Activated CD8-positive, alpha-beta memory T cell treated with anti-CD3 and anti-CD28 coated beads for 1 hour (primary cell): ENCODE data around the gene TMEM190.
"Not testable (repeated sequence)": the region's sequence is repeated elsewhere in the genome, so short reads cannot be mapped to it uniquely, and the experiment has no call there.

Source experiments
- DNase-seq, 2 donors: peaks; one replicate each; pipeline ENCODE4 v3.0.0-alpha.2; 2020; ENCODE audit warnings: low read depth in 1 of 2; ENCODE audit errors: extremely low read depth in 1 of 2

TMEM190 gene

GRCh38 chr19:55418185-55418584, 41.6 kb downstream of the TMEM190 start:
- no peak for DNase-seq

GRCh38 chr19:55419103-55419502, 42.5 kb downstream of the TMEM190 start:
- no peak for DNase-seq

GRCh38 chr19:55419624-55420236, 43.1 kb downstream of the TMEM190 start:
- DNase-seq = no peak

GRCh38 chr19:55421281-55421680, 44.7 kb downstream of the TMEM190 start:
- not testable (repeated sequence) for DNase-seq

GRCh38 chr19:55423225-55424005, 46.8 kb downstream of the TMEM190 start:
- no peak for DNase-seq

- DNase-seq = no peak
Measured at GRCh38 chr19:55424518-55424917, 47.9 kb downstream of the TMEM190 start.

- no peak for DNase-seq
Measured at GRCh38 chr19:55426042-55426441, 49.4 kb downstream of the TMEM190 start.
